Measurements from ENCODE around the gene NENF. TPM values are rescaled to one million over a fixed set of nuclear protein-coding genes. Genes with fewer than 3 reads are reported as not detected.

Gene NENF
- total RNA-seq, 2 donors from 2014 or later, result 56.8 to 134 TPM

GRCh38 chr1:212423879-212424278 is 8.8 kb upstream of the NENF start:
- Histone ChIP-seq H3K27me3 (no peaks in the 10 kb centered on the region), H3K4me1 (no peaks in the 10 kb centered on the region), H3K9me3 (no peaks in the 10 kb centered on the region), H3K36me3 (no peaks in the 10 kb centered on the region), H3K27ac (no peak overlapping the region), H3K4me3 (no peak overlapping the region)
- no peak for TF ChIP-seq CTCF (IDR thresholded peaks at IDR 0.05)
- DNase-seq (ENCODE audit: low spot score), result no peak

GRCh38 chr1:212428496-212428895 is 4.2 kb upstream of the NENF start:
- Histone ChIP-seq H3K36me3 (no peaks in the 10 kb centered on the region), H3K4me3 (no peak overlapping the region), H3K27me3 (no peaks in the 10 kb centered on the region), H3K9me3 (no peaks in the 10 kb centered on the region), H3K4me1 (peaks cover 0 to 3% of the 10 kb centered on the region in 2 donors), H3K27ac (no peak overlapping the region)
- TF ChIP-seq CTCF (IDR thresholded peaks at IDR 0.05), result no peak
- DNase-seq (ENCODE audit: low spot score), result no peak

- H3K4me1 ChIP-seq, result peaks cover 0 to 9% of the 10 kb centered on the region in 2 donors
- H3K27ac ChIP-seq, result no peak overlapping the region
- H3K9me3 ChIP-seq, result no peaks in the 10 kb centered on the region
- H3K27me3 ChIP-seq, result no peaks in the 10 kb centered on the region
- no peak for DNase-seq (ENCODE audit: low spot score)
- H3K36me3 ChIP-seq, result no peaks in the 10 kb centered on the region
- no peak overlapping the region for H3K4me3 ChIP-seq
- TF ChIP-seq CTCF (IDR thresholded peaks at IDR 0.05), result no peak
Observed at GRCh38 chr1:212430416-212430815, 2.3 kb upstream of the NENF start.

GRCh38 chr1:212430955-212431394 is 1.7 kb upstream of the NENF start:
- no peak overlapping the region for H3K4me3 ChIP-seq
- H3K4me1 ChIP-seq, result peaks cover 0 to 9% of the 10 kb centered on the region in 2 donors
- no peak for TF ChIP-seq CTCF (IDR thresholded peaks at IDR 0.05)
- H3K9me3 ChIP-seq, result no peaks in the 10 kb centered on the region
- no peaks in the 10 kb centered on the region for H3K36me3 ChIP-seq
- no peak for DNase-seq (ENCODE audit: low spot score)
- H3K27me3 ChIP-seq, result no peaks in the 10 kb centered on the region
- no peak overlapping the region for H3K27ac ChIP-seq

- Histone ChIP-seq H3K27me3 (no peaks in the 10 kb centered on the region), H3K9me3 (no peaks in the 10 kb centered on the region), H3K27ac (no peak overlapping the region), H3K4me3 (no peak overlapping the region), H3K36me3 (no peaks in the 10 kb centered on the region), H3K4me1 (peaks cover 0 to 9% of the 10 kb centered on the region in 2 donors)
- no peak for DNase-seq (ENCODE audit: low spot score)
- no peak for TF ChIP-seq CTCF (IDR thresholded peaks at IDR 0.05)
Observed at GRCh38 chr1:212431644-212432043, 1.1 kb upstream of the NENF start.

GRCh38 chr1:212432272-212432660 is 454 bp upstream of the NENF start:
- H3K4me3 ChIP-seq, result peak overlapping the region; percentile 74 to 84
- H3K27ac ChIP-seq, result peak overlapping the region; percentile 71 to 92

More at GRCh38 chr1:212432272-212432660, 454 bp upstream of the NENF start:
- H3K4me1 ChIP-seq, result peaks cover 0 to 9% of the 10 kb centered on the region in 2 donors
- no peaks in the 10 kb centered on the region for H3K27me3 ChIP-seq
- DNase-seq (ENCODE audit: low spot score), result no peak
- H3K36me3 ChIP-seq, result no peaks in the 10 kb centered on the region
- TF ChIP-seq CTCF (IDR thresholded peaks at IDR 0.05), result no peak
- H3K9me3 ChIP-seq, result no peaks in the 10 kb centered on the region
